LNCAP (cell line): ENCODE results near the gene PLCB4.

Experiments
- TF ChIP-seq, protein P1 (sequence below): fragments of 450-650 bp; IDR thresholded peaks from 2 replicates; pipeline ENCODE4 v1.5.1; 2017; ENCODE audit warnings: mild to moderate bottlenecking

Gene PLCB4

GRCh38 chr20:9092655-9093054, 23.8 kb downstream of the PLCB4 start:
- TF ChIP-seq, protein P1, sequence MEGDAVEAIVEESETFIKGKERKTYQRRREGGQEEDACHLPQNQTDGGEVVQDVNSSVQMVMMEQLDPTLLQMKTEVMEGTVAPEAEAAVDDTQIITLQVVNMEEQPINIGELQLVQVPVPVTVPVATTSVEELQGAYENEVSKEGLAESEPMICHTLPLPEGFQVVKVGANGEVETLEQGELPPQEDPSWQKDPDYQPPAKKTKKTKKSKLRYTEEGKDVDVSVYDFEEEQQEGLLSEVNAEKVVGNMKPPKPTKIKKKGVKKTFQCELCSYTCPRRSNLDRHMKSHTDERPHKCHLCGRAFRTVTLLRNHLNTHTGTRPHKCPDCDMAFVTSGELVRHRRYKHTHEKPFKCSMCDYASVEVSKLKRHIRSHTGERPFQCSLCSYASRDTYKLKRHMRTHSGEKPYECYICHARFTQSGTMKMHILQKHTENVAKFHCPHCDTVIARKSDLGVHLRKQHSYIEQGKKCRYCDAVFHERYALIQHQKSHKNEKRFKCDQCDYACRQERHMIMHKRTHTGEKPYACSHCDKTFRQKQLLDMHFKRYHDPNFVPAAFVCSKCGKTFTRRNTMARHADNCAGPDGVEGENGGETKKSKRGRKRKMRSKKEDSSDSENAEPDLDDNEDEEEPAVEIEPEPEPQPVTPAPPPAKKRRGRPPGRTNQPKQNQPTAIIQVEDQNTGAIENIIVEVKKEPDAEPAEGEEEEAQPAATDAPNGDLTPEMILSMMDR, result no peak

GRCh38 chr20:9093218-9093957, 24.5 kb downstream of the PLCB4 start:
- TF ChIP-seq, protein P1, result no peak

DNA sequence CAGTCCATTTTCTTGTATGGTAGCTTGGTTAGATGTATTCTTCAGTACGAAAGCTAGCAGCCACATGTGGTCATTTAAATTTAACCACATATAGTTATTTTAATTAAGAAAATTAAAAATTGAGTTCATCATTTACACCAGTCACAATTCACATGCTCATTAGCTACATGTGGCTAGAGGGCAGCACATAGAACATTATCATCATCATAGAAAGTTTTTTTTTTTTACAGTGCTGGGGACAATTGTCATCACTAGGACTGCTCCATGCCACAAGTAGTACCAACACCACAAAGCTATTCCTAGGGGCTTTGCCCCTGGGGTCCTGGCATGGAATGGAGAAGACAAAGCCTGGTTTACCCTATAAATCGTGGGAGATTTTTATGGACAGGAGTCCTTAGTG, 30.5 kb downstream of the PLCB4 start:
- TF ChIP-seq, protein P1, result peak; percentile 28; the same call in 1 of the 2 replicates

- TF ChIP-seq, protein P1, result no peak
Observed at GRCh38 chr20:9100691-9101090, 31.8 kb downstream of the PLCB4 start.

- TF ChIP-seq, protein P1, result no peak
Observed at GRCh38 chr20:9102456-9102855, 33.6 kb downstream of the PLCB4 start.

DNA sequence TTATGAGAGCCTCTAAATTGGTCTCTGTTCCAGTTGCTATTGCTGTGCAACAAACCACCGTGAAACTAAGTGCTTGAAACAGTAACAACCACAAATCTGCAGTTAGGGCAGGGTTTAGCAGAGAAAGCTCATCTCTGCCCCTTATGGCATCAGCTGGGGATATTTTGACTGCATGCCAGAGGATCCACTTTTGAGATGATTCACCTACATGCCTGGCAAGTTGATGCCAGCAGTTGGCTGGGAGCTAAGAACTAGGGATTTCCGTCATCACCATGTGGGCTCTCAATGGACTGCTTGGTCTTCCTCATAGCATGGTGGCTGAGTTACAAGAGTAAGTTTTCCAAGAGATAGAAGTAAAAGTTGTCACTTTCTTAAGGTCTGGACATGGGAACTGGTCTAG, 35.1 kb downstream of the PLCB4 start:
- TF ChIP-seq, protein P1, result no peak

DNA sequence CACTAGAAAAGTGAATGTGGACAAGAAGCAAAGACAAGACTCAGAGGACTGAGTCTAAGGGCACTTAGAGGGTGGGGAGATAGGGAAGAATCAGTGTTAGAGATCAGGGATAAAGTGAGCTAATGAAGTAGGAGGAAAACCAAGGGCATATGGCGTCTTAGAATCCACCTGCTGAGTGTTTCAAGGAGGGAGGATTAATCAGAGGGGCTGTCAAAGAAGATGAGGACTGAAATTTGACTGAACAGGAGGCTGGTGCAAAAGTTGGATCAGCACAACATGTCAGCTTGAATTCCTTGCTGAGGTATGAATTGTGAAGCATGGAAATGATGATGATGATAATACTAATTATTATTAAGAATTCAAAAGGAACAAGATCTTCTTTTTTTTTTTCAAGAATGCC, 39.4 kb downstream of the PLCB4 start:
- TF ChIP-seq, protein P1, result no peak

GRCh38 chr20:9109566-9109965, 40.7 kb downstream of the PLCB4 start:
- TF ChIP-seq, protein P1, result no peak
